Activated CD4-positive, alpha-beta T cell treated with anti-CD3 and anti-CD28 coated beads for 24 hours (primary cell): ENCODE data around the gene SQOR.

Source experiments
- DNase-seq, 2 donors: peaks; one replicate each; pipeline ENCODE4 v3.0.0-alpha.2; 2020; ENCODE audit warnings: low read depth in 2 of 2

SQOR gene

GRCh38 chr15:45660231-45660979 lies 25.6 kb downstream of the SQOR start:
- no peak for DNase-seq

DNA sequence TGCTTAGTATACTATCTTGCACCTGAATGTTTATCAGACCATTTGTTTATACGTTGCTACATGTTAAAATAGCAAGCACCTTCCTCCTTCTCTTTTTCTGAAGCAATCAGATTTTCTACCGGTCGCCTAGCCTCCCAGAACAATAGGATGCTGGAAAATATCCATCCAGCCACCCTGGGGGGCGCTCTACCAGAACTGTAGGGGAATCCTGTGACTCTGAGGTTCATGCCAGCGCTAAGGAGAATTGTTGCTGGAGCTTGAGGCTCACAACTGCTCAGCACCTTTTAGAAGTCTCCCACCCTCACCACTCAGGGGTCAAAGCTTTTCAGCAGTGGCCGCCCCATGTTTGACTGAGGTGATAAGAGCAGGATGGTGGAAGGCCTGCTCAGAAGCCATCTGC lies 27.5 kb downstream of the SQOR start:
- no peak for DNase-seq

GRCh38 chr15:45664451-45664850 lies 29.6 kb downstream of the SQOR start:
- no peak for DNase-seq

GRCh38 chr15:45665261-45665660 lies 30.4 kb downstream of the SQOR start:
- DNase-seq = no peak

- DNase-seq = no peak
Measured at GRCh38 chr15:45666119-45666875, 31.5 kb downstream of the SQOR start.

DNA sequence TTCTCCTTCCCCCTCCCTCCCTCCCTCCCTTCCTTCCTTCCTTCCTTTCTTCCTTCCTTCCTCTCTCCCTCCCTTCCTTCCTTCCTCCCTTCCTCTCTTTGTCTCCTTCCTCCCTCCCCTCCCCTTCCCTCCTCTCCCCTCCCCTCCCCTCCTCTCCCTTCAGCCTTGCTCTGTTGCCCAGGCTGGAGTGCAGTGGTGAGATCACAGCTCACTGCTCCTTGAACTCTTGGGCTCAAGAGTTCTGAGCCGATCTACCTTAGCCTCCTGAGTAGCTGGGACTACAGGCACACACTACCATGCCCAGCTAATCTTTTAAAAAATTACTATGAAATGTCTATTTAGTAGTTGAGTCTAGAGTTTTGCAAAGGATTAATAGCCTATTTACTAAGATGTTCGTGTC lies 32.2 kb downstream of the SQOR start:
- DNase-seq = no peak

GRCh38 chr15:45668386-45668785 lies 33.6 kb downstream of the SQOR start:
- no peak for DNase-seq

DNA sequence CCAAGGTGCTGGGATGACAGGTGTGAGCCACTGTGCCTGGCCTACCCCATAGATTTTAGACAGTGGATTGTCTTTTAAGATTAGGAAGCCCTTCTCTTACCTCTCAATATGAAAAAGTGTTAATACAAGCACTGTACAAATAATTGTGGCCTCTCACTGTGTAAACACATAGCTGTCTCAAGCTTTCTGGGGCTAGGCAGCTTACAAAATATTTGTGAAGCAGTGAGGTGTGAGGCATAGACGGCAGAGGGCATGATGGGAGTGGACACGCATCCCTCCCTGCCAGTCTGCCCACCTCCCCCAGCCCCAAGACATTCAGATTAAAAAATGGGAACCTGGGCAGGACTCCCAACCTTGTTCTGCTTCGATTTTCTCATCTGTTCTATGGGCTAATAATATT lies 34.6 kb downstream of the SQOR start:
- DNase-seq = no peak

DNA sequence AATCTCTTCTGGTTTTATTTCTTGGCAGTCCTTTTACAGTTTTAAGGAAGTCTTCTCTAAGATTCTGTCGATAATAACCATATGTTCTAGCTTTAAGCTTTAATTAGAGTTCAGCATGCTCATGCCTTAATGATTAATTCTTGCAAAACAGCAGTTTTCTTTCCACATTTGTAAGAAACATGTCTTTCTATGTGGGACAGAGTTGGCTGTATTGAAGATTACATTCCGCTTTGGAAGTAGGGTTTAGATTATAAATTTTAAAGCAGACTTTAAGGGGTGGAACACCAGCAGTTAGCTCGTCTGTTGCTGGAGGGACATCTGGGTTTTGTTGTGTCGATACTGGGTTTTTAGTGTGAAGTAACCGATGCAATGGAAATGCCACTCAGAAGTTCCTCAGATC lies 35.3 kb downstream of the SQOR start:
- DNase-seq = no peak

DNA sequence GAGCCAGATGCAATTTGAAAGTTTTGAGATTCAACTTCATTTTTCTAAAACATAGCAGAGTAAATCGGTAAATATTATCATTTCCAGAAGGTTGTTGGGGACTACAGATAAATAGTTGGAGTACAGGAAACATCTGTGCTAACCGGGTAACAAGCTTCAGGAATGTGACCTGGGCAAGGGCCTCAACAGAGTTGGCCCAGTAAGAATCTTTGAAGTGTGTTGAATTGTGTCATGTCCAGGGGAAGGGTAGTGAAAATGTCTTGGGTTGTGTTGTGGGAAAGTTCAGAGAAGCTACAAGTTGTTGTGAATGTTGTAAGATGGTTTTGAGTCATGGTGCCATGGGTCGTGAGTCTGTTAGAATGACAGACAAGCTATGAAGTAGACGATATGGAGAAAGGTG lies 35.7 kb downstream of the SQOR start:
- no peak for DNase-seq

GRCh38 chr15:45674677-45675076 lies 39.8 kb downstream of the SQOR start:
- no peak for DNase-seq

GRCh38 chr15:45677797-45678196 lies 43.0 kb downstream of the SQOR start:
- no peak for DNase-seq

DNA sequence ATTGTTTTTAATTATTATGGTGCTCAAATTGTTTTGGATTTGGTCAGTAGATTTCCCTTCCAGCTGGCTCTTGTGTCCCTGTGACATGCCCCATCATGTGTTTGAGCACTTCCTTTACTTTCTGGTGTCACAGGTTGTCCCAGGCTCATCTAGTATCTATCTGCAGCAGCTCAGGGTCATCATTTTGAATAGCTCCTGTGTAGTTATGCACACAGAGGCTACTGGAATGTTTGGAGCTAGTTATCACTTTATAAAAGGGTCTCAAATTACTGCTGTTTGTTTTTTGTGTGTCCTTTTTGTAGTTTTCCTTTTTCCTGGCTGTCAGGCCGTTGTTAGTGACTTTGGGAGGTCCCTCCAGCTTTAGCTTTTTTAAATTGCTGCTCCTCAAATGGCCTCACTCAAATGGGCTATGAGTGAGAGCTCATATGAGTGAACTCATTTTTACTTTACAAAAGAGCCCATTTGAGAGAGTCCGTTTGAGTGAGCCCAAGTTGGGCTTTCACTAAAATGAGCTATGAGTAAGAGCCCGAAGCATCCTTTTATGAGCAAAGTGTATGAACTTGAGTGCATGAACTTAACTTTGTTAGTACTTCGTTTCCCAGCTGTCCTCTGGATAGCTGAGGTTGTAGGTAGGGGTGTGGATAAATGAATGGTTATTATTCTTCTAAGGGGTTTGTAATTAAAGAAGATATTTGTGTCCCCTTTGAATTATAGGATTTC lies 43.8 kb downstream of the SQOR start:
- no peak for DNase-seq

DNA sequence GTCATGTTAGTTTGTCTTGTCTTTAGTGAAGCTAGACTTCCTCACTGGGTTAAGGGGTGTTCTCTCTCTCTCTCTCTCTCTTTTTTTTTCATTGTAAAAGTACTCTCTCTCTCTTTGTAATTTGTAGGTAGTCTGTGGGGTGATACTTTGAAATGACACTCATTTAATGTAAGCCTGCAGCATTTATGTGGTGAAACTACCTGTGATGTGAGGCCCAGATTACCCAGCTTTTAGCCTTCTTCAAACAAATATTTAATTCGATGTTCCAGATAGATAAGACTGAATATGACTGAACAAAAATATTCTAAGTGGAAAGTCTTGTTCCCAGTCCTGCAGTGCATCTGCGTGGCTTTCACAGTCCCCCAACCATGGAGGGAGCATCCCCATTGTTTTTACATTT lies 49.7 kb downstream of the SQOR start:
- DNase-seq = no peak

DNA sequence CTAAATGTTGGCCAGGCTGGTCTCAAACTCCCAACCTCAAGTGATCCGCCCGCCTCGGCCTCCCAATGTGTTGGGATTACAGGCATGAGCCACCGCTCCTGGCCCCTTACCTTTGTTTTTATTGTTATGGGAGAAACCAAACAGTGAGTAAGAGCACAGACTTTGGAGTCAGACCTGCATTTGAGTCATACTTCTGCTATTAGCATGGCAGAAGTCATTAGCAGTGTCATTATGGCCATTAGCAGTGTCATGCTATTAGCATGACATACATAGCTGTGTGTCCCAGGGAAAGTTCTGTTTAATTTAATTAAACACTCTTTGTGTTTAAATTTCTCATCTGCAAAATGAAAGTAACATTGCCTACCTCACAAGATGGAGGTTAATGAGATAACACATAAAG lies 54.8 kb downstream of the SQOR start:
- DNase-seq = no peak

- no peak for DNase-seq
Measured at GRCh38 chr15:45690581-45691260, 55.9 kb downstream of the SQOR start.

DNA sequence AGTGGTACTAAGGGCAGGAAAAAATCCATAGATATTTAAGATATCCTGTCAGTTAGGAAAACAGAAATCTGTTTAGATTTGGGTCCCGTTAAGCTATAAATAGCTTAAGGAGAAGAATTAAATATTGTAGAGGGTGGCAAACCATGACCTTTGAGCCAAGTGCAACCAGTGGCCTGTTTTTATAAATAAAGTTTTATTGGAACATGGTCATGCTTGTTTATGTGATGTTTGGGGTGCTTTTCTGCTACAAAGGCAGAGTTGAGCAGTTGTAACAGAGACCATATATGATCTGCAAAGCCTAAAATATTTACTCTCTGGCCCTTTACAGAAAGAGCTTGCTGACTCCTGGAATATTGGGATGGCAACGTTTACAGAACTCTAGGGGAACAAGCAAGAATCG lies 66.3 kb downstream of the SQOR start:
- no peak for DNase-seq

DNA sequence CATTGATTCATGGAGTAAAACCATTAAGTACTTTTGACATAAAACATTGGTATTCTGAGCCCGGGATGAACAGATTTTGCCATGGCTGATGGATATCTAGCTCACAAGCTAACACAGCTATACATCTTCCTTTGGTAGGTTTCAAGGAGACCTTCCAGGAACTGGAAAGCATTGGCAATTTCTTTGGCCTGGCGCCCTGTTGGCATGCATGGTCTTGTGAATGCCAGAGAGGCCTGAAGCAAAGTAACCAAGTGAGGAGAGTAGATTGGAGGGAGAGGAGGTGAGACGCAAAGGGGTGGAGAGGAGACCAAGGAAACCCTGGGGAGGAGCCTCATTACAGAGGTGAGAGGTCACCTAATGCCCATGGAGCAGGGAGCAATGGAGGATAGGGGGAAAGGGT lies 67.2 kb downstream of the SQOR start:
- no peak for DNase-seq

DNA sequence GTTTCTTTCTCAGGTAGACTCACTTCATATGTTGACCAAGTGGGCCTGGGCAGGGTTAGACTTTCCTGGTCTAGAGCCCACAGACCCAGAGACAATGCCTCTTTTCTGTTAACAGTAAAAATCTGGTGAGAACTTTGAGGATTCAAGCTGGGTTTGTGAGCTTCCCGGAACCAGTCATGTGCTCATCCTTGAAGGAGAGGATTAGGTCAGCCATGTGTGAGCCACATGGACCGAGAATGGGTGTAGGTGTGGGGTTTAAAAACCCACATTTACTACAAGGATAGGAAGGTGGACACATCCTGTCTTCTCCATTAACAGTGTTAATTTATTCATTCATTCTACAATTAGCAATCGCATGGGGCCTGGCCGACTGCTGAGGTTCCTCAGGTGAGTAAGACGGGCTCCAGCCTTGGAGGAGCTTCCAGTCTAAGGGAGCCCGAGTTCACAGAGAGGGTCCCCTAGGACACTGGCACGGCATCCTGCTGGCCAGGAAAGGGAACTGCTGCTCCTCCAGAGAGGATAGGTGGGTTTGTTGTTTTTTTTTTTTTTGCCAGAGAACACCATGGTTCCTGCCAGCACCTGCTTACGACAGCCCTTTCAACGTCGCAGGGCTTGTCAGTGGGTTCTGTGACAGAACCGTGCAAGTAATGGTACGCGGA lies 69.0 kb downstream of the SQOR start:
- DNase-seq = no peak

GRCh38 chr15:45704329-45705249 lies 69.8 kb downstream of the SQOR start:
- DNase-seq = no peak
